Brain pericyte (primary cell): ENCODE measurements around the gene NUBP2.

Experiments
- DNase-seq: peaks from one replicate; pipeline ENCODE4 v3.0.0-alpha.2; 2012; ENCODE audit warnings: low read depth, low spot score

Gene NUBP2

GRCh38 chr16:1782408-1783264, at the start of gene NUBP2, which contains the start of gene SPSB3:
NUBP2 (plus strand) TSS chr16:1782960; CDS start chr16:1783021, 61 bp downstream.
SPSB3 (minus strand) TSS chr16:1782571; CDS start chr16:1781483, 1,088 bp downstream.
- peak; percentile 100 for DNase-seq

DNA sequence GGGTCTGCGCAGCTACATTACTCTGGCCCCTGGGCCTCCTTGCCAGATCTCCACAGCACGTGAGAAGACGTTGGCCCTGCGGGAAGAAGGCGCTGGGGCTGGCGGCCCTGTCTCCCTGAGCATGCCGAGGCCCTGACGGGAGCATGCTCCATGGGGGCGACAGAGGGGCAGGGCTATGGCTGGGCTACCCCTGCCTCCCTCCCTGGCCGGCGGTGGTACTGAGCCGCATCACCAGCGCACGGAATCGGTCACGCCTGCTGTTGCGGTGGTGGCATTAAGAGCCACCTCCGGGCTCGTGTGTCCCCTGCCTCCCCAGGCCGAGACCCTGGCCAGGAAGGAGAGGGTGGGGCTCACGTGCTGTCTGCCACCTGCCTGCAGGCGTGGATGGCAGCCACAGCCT, 48.6 kb upstream of the NUBP2 start:
- DNase-seq, result no peak

DNA sequence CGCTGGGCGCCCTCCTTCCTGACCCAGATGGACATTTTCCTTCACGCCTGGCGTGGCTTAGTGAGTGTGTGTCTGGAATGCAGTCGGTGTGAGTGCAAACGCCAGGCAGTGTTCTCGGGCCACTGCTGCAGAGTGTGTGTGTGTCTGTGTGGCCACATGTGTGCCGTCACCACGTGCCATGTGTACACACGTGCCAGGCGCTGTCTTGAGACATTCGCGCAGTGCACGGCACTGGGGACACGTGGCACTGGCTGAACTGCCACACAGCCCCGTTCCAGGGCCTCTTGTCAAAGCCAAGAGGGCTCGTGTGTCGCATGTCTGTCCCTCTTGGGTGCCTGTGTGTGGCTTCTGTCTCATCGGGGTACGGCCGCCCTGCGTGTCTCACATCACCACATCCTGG, 47.9 kb upstream of the NUBP2 start:
- DNase-seq, result no peak

GRCh38 chr16:1740234-1740633, 42.5 kb upstream of the NUBP2 start:
- no peak for DNase-seq

- DNase-seq, result no peak
Observed at GRCh38 chr16:1740781-1741490, 41.8 kb upstream of the NUBP2 start.

- no peak for DNase-seq
Observed at GRCh38 chr16:1741553-1742165, 41.1 kb upstream of the NUBP2 start.

- DNase-seq, result no peak
Observed at GRCh38 chr16:1743376-1744337, 39.1 kb upstream of the NUBP2 start.

DNA sequence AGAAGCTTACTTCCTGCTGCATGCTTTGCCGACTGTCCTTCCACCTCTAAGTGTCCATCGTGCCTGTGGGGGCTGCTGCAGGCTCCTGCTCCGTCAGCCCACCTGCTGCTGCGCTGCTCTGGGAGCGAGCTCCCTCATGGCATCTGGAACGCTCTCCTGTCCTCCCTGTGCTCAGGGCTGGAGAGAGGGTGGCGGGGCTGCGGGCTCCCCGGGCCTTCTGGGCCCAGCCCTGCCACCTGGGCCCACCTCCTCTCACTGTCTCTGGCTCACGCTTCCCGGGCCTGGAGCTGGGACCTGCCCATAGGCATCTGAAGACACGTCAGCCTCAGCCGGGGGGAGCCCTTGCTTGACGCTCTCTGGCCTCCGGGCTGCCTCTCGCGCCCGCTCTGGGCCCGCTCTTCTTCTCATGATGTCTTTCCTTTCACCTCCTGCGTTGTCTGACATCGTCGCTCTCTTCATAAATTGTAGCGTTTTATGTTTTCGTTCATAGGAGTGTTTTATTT, 38.4 kb upstream of the NUBP2 start:
- DNase-seq, result no peak

DNA sequence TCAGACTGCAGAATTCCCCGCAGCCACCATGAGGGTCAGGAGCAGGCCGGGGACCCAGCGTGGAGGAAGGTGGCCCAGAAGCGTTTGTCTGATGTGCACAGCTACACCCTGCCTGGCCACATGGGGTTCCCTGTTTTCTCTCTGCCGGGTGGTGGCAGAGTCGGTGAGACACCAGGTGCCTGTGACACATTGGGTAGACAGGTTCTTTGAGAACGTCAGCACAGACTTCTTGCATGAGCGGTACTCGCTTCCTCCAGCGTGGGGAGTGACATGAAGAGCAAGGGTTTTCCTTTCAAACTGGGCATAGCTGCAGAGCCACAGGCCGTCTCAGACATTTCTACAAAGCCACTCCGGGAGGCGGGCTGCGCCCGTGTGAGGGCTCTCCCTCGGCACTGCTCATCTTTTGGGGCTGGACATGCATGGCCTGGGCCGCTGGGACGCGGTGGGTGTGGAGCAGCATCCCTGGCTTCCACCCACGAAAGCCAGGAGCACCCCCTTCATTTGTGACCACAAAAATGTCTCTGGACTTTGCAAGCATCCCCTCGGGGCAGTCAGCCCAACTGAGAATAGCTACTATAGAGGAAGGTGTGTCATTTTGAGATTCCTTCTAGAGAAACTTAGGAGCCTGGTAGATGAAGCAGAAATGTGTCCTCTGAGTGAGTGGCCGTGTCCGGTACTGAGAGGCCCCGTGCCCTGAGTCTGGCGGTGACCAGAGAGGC, 37.4 kb upstream of the NUBP2 start:
- no peak for DNase-seq

GRCh38 chr16:1745900-1746692, 36.7 kb upstream of the NUBP2 start:
- no peak for DNase-seq

- DNase-seq, result no peak
Observed at GRCh38 chr16:1746693-1747195, 36.0 kb upstream of the NUBP2 start.

DNA sequence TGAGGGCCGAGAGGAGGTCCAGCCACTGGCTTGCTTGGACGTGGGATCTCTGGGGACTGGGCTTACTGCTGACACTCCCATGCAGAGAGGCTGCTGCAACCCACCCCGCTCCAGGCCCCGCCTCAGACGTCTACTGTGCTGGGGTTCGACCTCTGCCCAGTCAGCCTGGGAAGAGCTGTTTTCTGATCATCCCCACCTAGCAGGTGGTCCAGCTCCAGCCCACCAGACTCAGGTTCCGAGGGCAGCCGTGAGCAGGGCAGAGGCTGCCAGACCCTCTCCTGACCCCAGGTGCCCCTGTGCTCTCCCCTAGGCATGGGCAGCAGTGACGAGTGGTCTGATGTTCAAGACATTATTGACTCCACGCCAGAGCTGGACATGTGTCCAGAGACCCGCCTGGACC, 34.8 kb upstream of the NUBP2 start:
- DNase-seq, result no peak

GRCh38 chr16:1749152-1750117, 33.3 kb upstream of the NUBP2 start:
- DNase-seq, result no peak

DNA sequence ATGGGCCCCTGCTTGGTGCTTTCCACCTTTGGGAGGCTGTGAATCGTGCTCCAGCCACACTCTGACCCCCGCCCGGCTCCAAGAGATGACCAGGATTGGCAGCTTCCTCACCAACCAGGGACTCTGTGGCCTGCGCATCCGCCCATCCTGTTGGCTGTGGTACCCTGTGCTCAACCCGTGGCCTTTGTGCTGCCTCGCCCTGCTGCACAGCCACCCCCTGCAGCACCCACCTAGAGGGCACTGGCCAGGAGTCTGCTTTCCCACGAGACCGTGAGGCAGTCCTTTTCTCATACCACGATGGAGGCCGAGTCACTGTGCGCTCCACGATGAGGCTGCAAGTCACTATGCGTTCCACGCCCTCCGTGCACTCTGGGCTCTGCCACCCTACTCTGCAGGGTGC, 30.8 kb upstream of the NUBP2 start:
- no peak for DNase-seq

DNA sequence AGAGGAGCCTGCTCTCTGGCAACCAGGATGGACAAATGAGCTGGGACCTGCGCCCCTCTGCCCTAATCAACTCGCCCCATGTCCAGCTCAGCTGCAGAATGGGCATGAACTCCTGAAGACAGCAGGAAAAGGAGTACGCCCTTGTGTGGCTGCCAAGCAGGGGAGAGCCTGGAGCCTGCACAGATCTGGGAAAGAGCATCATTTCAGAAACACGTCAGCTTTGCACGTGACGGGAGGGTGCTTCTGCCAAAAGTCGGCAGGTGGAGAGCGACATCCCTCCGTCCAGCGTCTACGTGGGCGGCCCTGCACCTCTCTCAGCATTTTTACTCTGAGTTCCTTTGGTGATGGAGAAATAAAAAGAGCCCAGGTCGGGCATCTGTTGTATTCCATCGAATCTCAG, 29.9 kb upstream of the NUBP2 start:
- DNase-seq, result no peak

DNA sequence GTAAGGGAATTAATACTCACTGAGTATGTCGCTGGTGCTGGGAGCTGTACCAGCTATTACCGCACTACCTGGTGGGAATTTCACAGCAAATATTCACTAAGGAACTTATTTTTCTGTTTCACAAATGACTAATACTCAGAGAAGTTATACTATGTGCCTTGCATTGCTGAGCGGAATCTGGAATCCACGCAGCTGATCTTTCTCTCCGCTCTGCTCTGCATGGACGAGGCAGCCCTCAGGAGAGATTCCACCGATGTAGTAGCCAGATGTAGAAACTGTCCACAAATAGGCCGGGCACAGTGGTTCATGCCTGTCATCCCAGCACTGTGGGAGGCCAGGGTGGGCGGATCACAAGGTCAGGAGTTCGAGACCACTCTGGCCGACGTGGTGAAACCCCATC, 28.6 kb upstream of the NUBP2 start:
- DNase-seq, result no peak

DNA sequence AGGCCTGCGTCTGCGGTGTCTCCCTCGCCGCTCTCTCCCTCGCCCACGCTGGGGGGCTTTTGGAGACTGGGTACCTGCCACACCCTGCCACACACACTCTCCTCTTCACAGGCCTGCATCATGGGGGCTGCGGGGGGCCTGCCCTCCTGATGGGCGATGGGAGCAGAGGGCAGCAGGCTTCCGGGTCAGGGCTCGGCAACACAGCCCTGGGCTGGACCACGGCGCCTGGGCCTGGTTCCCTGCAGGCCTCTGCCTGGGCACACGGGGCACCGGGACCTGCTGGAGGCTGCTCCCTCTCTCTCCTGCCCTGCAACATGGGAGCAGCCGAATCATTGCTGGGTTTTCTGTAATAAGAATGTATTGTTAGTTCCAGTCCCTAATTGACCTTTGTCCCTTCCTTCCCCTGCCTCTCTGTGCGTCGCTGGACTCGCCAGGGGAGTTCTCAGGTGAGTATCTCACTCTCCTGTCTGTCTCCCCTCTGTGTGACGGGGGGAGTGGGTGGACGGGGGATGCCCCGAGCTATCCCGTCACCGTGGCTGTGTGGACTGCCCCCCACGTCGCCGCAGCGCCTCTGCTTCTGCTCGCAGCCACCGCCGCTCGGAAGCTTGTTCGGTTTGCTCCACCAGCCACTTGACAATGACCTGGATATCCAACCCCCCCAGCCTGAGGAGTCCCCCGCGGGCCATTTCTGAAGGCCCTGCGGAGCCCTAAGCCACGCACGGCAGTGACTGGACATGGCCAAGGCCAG, 24.9 kb upstream of the NUBP2 start:
- no peak for DNase-seq

GRCh38 chr16:1758923-1759322, 23.8 kb upstream of the NUBP2 start:
- no peak for DNase-seq
